GM19438 (cell line): ENCODE results near the gene PPP1R9A.

ENCODE experiments used
- ATAC-seq: cut with Tn5 transposase; IDR thresholded peaks from one replicate; pipeline ENCODE4 v1.9.1; 2021; ENCODE audit warnings: low read depth; ENCODE audit not compliant: unreplicated experiment

The PPP1R9A gene

GRCh38 chr7:95089414-95090315 is 182.3 kb downstream of the PPP1R9A start:
- no peak for ATAC-seq

DNA sequence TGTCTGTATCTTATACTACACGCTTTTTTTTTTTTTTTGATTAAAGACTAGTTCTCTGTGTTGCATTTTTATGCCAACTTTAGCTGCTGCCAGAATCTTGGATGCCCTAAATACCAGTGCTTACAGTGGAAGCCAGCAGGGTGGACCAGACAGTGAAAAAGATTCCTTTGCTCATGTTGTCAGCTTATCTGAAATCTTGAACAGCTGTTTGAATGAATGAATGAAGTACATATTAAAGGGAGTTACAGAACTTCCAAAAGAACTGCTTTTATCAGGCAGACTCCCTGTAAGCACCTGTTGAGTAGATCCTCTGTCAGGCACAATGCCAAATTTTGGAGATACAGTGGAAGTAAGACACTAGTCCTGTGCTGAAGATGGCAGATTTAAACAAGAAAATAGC is 184.9 kb downstream of the PPP1R9A start:
- ATAC-seq: no peak

- ATAC-seq: no peak
Observed at GRCh38 chr7:95095259-95095965, 188.0 kb downstream of the PPP1R9A start.

GRCh38 chr7:95095966-95096540 is 188.7 kb downstream of the PPP1R9A start:
- ATAC-seq: no peak

GRCh38 chr7:95097291-95097690 is 189.9 kb downstream of the PPP1R9A start:
- ATAC-seq: no peak

DNA sequence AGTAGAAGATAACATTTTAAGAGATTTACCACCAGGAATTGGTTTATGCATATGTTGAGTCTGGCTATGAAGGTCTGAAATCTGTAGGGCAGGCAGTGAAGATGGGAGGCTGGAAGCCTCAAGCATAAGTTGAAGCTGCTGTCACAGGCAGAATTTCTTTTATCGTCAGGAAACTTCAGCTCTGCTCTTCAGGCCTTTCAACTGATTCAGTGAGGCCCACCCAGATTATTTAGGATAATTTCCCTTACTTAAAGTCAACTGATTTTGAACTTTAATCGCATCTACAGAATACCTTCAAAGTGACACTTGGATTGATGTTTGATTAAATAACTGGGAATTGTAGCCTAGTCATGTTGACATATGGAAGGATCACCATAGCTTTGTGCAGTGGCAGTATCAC is 190.5 kb downstream of the PPP1R9A start:
- ATAC-seq: no peak

GRCh38 chr7:95099106-95099505 is 191.7 kb downstream of the PPP1R9A start:
- ATAC-seq: no peak

GRCh38 chr7:95101422-95101821 is 194.0 kb downstream of the PPP1R9A start:
- no peak for ATAC-seq

GRCh38 chr7:95102662-95103061 is 195.3 kb downstream of the PPP1R9A start:
- no peak for ATAC-seq

- ATAC-seq: no peak
Observed at GRCh38 chr7:95104739-95105138, 197.3 kb downstream of the PPP1R9A start.

- ATAC-seq: no peak
Observed at GRCh38 chr7:95105627-95106026, 198.2 kb downstream of the PPP1R9A start.

GRCh38 chr7:95106401-95106800 is 199.0 kb downstream of the PPP1R9A start:
- no peak for ATAC-seq

- ATAC-seq: no peak
Observed at GRCh38 chr7:95110707-95111106, 203.3 kb downstream of the PPP1R9A start.

DNA sequence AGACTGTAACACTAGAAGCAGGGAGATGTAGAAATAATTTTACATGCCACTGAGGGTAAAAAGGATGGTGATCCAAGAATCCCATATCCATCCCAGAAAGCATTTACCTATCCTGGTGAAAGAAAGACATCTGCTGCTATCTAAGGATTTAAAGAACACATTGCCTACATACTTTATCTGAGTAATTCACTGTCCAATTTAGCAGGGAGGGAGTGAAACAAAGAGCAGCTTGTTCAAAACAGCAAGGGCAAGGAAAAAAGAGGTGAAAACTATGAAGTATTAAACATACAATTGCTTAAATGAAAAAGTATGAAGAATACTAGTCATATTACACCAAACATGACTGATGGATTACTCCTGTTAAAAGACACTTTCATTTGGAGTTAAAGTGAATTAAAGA is 206.2 kb downstream of the PPP1R9A start:
- no peak for ATAC-seq

GRCh38 chr7:95126053-95126709 is 218.8 kb downstream of the PPP1R9A start:
- no peak for ATAC-seq

DNA sequence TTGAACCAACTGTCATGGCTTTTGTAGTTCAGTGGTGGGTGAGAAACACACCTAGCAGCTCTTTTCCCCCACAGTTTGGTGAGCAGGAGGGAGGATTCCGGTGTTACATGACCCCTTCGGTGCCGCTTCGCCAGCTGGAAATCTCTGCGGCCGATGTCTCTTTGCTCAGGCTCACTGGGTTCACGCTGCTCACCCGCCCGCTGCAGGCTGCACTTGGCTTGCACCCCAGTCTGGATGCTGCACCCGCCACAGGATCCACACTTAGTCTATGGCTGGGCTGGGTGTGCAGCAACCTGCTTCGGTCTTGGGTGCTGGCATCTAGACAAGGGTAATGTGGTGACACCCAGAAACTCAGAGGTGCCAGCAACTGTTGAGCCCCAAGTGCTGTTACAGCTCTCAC is 225.1 kb downstream of the PPP1R9A start:
- ATAC-seq: no peak

- ATAC-seq: no peak
Observed at GRCh38 chr7:95139922-95140321, 232.5 kb downstream of the PPP1R9A start.

DNA sequence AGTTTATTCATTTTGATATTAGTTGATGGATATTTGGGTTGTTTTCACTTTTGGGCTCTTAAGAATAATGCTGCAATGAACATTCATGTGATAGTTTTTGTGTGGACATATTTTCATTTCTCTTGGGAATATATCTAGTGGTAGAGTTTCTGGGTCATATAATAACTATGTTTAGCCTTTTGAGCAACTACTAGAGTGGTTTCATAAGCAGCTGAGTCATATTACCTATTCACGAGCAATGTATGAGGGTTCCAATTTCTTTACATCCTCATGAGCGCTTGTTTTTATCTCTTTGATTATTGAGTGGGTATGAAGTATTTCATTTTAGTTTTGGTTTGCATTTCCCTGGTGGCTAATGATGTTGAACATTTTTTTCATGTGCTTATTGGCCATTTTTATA is 234.4 kb downstream of the PPP1R9A start:
- ATAC-seq: no peak

DNA sequence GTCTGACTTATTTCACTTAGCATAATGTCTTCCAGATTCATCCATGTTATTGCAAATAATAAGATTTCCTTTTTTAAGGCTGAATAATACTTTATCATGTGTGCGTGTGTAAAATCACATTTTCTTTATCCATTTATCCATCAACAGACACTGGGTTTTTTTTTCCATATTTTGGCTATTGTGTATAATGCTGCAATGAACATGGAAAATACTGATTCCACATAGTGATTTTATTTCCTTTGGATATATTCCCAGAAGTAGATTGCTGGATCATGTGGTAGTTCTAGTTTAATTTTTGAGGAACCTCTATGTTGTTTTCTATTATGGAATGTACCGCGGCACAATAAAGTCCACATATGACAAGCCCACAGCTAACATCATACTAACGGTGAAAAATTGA is 236.9 kb downstream of the PPP1R9A start:
- no peak for ATAC-seq

GRCh38 chr7:95155965-95156364 is 248.6 kb downstream of the PPP1R9A start:
- ATAC-seq: no peak

- ATAC-seq: no peak
Observed at GRCh38 chr7:95157381-95157780, 250.0 kb downstream of the PPP1R9A start.
